Medulla oblongata (tissue), 1 donor: Measurements from ENCODE around the gene ASH1L.
"Not testable (repeated sequence)": the region's sequence is repeated elsewhere in the genome, so short reads cannot be mapped to it uniquely, and the experiment has no call there.

Experiments
- DNase-seq: peaks from one replicate; pipeline ENCODE4 v3.0.0-alpha.2; 2015; ENCODE audit errors: extremely low spot score

The ASH1L gene, protein sequence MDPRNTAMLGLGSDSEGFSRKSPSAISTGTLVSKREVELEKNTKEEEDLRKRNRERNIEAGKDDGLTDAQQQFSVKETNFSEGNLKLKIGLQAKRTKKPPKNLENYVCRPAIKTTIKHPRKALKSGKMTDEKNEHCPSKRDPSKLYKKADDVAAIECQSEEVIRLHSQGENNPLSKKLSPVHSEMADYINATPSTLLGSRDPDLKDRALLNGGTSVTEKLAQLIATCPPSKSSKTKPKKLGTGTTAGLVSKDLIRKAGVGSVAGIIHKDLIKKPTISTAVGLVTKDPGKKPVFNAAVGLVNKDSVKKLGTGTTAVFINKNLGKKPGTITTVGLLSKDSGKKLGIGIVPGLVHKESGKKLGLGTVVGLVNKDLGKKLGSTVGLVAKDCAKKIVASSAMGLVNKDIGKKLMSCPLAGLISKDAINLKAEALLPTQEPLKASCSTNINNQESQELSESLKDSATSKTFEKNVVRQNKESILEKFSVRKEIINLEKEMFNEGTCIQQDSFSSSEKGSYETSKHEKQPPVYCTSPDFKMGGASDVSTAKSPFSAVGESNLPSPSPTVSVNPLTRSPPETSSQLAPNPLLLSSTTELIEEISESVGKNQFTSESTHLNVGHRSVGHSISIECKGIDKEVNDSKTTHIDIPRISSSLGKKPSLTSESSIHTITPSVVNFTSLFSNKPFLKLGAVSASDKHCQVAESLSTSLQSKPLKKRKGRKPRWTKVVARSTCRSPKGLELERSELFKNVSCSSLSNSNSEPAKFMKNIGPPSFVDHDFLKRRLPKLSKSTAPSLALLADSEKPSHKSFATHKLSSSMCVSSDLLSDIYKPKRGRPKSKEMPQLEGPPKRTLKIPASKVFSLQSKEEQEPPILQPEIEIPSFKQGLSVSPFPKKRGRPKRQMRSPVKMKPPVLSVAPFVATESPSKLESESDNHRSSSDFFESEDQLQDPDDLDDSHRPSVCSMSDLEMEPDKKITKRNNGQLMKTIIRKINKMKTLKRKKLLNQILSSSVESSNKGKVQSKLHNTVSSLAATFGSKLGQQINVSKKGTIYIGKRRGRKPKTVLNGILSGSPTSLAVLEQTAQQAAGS (N-terminal part only)

DNA sequence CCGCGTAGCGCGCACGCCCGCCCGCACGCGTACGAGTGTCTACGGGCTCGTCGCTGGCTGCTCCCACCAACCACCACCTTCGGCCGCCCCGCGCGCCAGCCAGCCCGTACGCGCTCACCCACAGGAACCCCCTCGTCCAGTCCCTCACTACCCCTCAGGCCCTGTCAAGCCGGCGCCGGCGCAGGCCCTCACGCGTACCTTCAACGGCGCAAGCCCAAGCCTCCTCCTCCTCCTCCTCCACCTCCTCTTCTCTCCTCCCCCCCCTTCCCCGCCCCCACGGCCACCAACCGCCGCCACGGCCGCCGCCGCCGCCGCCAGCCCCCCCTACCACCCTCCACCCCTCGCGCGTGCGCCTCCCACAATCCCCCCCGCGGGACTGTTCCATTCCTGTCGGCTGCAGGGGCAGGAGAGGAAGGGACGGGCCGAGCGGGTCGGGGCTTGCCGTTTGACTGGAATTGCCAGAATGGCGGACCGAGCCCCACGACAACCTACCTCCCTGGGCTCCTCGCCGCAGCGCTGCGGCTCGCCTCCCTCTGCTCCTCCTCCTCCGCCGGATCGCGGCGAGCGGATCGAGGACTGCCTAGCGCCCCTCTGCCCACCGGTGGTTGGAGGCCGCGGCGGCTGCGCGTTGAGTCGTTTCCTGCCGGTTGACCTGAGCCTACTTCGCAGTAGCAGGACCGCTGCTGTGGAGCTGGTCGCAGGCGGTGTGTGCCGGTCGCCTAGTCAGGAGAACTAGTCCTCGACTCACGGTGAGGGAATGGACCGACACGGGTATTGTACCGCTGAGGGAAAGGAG is at the start of gene ASH1L:
TSS of gene ASH1L (minus strand) at position 223 of the 796 bp plus-strand sequence. CDS start 41,284 bp downstream, outside the sequence.
- DNase-seq: peak; percentile 95

DNA sequence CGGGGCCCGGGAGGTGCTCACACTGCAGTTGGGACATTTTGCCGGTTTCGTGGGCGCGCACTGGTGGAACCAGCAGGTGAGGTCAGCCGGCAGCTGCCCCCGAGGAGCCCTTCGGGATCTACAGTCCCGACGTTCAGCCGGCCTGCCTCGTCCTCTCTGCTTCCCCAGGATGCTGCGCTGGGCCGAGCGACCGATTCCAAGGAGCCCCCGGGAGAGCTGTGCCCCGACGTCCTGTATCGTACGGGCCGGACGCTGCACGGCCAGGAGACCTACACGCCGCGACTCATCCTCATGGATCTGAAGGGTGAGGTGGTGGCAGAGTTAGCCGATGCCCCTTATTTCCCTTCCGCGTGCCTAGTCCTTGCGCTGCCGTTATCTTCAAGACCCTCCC is 47.6 kb upstream of the ASH1L start:
- not testable (repeated sequence) for DNase-seq

DNA sequence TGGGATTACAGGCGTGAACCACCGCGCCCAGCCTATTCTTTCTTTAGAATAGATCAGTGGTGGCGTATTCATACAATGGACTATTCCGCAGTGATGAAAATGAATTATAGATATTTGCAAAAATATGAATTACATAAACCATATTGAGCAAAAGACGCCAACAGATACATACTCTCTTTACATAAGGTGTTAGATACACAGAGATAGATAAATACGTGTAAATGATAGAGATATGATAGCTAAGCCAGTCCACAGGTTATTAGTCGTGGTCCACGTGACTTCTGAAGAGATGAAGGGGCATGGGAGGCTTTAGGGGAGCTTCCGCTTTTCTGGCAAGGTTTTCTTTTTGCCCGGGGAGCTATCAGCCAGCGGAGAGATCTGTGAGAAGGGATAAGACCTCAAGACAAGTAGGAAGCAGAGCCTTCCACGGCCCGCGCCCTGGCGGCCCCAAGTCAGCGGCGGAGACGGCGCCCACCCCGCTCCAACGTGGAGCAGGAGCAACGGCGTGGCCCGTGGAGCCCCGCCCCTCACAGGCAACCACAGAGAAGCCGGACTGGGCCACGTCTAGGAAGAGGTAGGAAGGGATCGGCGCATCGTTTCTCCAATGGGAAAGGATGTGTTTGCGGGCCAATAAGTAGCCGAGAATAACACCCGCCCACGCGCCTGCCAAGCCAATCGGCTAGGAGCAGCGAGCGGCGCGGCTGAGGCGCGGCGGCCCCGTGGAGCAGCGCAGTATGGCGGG is 47.1 kb upstream of the ASH1L start, which contains the start of gene MSTO1:
TSS of gene MSTO1 (plus strand) at position 704 of the 742 bp plus-strand sequence. CDS start at position 735, 31 bp downstream.
- peak; percentile 97 for DNase-seq

DNA sequence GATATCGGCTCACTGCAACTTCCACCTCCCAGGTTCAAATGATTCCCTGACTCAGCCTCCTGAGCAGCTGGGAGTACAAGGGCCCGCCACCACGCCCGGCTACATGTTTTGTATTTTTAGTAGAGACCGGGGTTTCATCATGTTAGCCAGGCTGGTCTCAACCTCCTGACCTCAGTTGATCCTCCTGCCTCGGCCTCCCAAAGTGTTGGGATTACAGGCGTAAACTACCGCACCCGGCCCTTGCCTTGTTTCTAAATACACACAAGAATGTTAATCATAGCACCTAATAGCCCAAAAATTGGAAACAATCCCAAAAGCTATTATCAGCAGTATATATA is 46.3 kb upstream of the ASH1L start:
- DNase-seq: no peak

DNA sequence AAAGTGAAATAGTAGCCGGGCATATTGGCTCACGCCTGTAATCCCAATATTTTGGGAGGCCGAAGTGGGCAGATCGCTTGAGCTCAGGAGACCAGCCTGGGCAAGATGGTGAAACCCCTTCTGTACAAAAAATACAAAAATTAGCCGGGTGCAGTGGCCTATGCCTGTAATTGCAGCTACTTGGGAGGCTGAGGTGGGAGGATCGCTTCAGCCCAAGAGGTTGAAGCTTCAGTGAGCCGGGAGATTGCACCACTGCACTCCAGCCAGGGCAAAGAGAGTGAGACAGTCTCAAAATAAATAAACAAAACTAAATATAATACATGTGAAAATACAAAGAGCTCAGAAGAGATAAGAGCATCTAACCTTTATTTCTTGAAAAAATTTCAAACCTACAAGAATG is 45.1 kb upstream of the ASH1L start:
- DNase-seq: no peak

DNA sequence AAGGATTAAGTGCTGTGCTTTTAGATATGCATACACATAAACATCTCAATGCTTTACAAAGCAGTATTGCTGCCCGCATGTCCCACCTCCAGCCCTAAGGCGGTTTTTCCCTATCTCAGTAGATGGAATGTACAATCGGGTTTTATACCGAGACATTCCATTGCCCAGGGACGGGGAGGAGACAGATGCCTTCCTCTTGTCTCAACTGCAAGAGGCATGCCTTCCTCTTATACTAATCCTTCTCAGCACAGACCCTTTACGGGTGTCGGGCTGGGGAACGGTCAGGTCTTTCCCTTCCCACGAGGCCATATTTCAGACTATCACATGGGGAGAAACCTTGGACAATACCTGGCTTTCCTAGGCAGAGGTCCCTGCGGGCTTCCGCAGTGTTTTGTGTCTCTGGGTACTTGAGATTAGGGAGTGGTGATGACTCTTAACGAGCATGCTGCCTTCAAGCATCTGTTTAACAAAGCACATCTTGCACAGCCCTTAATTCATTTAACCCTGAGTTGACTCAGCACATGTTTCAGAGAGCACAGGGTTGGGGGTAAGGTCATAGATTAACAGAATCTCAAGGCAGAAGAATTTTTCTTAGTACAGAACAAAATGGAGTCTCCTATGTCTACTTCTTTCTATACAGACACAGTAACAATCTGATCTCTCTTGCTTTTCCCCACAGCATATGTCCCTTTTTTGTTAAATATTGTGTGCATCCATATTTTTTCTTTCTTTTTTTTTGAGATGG is 37.4 kb upstream of the ASH1L start:
- not testable (repeated sequence) for DNase-seq

DNA sequence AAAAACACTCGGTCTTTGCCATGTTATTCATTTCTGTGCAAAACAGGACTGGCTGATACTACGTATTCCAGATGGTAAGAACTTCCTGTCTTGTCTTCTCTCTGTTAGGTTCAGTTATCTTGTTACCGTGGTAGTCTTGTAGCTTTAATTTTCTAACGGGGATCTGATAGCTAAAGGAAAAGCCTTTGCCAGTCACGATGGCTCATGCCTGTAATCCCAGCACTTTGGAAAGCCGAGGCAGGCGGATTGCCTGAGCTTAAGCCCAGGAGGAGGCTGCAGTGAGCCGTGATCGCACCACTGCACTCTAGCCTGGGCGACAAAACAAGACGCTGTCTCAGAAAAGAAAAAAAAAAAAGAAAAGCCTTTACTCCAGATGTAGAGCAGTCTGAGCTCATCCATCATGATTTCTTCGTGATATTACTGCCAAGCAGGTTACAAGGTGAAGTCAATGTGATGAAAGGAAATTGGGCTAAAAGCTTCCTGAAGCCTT is 36.3 kb upstream of the ASH1L start:
- DNase-seq: peak; percentile 47

DNA sequence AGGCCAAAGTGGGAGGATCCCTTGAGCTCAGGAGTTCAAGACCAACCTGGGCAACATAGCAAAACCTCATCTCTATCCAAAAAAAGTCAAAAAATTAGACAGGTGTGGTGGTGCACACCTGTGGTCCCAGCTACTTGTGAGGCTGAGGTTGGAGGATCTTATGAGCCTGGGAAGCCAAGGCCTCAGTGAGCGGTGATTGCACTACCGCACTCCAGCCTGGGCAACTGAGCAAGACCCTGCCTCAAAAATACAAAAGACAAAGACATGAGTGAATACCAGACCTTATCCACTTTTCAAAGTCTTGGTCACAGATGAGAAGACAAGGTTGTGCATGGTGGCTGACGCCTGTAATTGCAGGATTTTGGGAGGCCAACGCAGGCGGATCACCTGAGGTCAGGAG is 34.3 kb upstream of the ASH1L start:
- no peak for DNase-seq

DNA sequence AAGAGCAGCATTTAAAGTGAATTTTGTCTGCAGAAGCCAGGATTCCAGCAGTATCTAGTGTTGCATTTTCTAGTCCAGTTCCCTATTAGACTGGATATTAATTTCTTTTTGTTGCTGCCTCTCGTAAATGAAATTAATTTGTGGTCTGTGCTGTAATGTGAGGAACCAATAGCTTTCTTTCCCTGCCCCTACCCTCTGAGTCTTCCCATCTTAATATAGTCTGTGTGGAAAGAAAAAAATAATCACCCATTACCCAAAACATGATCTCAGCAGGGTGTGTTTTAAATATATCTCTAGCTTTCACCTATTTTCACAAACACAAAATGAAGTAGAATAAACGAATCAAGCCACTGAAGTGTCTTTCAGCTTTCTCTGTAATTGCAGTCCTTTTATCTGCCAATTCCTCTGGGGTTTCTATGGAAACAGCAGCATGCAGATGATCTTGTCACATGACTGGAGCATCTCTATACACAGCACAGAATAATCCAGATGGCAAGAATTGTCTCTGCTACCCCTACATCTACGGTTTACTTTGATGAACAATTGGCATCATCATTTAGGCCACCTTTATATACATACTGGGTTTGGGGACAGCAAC is 33.4 kb upstream of the ASH1L start:
- DNase-seq: peak; percentile 36

DNA sequence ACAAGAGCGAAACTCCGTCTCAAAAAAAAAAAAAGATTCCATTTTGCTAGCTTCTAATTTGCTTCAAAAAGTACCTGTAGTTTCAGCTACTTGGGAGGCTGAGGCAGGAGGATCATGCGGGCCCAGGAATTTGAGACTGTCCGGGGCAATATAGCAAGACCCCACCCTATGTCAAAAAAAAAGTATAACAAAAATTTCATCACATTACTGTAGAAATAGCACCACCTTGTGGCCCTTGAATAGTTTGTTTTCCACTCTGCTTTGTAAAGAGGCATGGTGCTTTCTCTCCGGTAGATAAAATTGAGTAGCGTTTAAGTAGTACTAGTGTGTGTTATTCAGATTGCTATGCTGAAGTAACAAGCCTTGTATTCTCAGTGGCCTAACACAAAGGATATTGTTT is 29.2 kb upstream of the ASH1L start:
- DNase-seq: peak; percentile 80

DNA sequence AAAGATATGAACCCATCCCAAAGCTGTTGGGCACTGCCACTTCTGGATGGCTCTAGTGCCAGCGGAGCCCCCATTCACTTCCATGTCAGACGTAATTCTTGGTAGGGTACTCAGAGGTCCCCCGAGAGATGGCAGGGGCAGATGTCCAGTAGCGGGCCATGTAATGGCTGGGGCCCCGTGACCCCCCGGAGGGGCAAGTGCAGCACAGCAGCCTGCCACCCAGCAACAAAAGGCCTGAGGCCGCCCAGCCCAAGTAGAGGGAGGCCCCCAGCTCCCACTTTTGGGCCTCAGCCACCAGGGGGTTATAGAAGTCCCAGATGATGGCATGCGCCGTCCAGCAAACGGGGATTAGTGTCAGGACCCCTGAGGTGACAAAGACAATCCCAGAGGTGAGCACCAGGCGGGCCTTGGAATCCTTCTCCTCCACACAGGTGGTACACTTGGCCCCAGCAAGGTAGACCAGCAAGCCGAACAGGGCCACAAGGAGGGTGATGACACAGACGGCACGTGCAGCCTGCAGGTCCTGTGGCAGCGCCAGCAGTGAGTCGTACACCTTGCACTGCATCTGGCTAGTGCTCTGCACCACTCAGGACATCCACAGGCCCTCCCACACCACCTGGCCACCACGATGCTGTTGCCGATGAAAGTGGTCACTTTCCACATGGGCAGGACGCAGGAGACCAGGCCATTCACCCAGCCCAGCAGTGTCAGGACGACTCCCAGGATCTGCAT is 28.1 kb upstream of the ASH1L start:
- DNase-seq: not testable (repeated sequence)

DNA sequence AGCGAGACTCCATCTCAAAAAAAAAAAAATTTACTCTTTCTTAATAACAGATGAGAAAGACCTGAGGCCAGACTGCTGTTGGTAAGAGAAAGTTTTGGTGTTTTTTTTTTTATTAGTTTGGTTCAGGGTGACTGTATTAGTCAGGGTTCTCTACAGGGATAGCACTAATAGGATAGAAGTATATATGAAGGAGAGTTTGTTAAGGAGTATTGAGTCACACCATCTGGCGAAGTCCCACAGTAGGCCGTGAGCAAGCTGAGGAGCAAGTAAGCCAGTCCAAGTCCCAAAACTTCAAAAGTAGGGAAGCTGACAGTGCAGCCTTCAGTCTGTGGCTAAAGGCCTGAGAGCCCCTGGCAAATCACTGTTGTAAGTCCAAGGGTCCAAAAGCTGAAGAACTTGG is 26.7 kb upstream of the ASH1L start:
- DNase-seq: not testable (repeated sequence)

DNA sequence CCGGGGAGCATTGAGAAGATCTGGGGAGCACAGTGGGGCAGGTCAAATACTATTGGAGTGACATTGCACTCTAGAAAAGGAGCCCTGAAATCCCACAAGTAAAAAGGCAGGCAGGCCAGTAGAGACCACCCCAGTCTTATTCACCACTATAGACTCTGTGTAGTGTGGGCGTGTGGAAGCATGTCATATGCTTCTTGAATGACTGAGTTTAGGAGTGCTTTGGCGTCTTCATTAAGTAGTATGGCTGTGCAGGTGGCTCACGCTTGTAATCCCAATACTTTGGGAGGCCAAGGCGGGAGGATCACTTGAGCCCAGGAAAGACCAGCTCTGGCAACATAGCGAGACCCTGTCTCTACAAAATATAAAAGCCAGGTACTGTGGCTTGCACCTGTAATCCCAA is 21.2 kb upstream of the ASH1L start:
- DNase-seq: not testable (repeated sequence)

DNA sequence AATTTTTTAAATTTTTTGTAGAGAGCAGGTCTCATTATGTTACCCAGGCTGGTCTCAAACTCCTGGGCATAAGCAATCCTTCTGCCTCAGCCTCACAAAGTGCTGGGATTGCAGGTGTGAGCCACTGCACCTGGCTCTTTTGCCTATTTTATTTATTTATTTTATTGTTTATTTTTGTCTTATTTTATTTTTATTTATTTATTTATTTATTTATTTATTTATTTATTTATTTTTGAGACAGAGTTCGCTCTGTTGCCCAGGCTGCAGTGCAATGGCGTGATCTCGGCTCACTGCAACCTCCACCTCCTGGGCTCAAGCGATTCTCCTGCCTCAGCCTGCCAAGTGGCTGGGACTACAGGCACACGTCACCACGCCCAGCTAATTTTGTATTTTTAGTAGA is 13.0 kb upstream of the ASH1L start:
- not testable (repeated sequence) for DNase-seq

DNA sequence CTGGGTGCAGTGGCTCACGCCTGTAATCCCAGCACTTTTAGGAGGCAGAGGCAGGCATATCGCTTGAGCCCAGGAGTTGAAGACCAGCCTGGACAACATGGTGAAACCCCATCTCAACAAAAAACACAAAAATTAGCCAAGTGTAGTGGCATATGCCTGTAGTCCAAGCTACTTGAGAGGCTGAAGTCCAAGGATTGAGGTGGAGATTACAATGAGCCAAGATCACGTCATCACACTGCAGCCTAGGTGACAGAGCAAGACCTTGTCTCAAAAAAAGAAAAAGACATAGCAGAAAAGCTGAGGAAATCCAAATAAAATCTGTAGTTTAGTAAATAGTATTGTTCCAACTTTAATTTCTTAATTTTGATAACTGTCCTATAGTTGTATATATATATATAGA is 11.5 kb upstream of the ASH1L start:
- DNase-seq: no peak

DNA sequence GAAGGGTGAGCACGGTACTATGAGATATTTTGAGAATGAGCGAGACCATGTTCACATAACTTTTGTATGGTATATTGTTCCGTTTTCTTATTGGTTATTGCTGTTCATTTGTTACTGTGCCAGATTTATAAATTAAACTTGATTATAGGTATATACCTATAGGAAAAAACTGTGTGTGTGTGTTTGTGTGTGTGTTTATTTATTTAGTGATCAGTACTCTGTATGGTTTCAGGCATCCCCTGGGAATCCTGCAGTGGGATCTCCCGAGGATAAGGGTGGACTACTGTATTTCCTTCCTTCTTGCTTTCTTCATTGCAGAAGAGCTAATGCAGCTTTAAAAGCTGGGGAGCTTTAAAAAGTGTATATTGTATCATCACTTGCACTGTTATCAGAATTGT is 8.0 kb upstream of the ASH1L start:
- DNase-seq: no peak

DNA sequence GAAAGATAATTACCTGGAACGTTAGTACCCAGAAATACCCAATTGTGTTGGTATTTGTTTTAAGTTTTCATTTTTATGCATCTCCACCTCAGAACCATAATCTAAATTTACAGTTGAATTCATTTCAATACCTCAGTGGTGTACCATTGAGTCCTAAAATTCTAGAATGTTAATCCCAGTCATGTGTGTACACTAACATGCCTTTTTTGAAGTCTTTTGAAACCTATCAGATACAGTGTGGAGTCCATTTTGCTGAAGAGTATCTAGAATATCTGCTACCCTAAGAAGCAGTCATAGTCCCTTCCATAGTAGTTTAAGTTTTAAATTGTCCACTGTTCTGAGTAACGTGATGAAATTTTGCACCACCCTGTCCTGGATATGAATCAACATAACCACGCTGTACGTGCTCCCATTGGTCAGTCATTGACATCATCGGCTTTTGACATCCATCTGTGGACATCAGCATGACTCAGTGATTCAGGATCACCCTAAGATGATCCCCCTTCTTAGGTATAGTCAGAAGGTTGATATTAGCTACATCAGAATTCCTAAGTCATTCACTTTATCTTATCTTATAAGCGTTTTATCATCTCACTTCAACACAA is 7.5 kb upstream of the ASH1L start:
- DNase-seq: no peak

DNA sequence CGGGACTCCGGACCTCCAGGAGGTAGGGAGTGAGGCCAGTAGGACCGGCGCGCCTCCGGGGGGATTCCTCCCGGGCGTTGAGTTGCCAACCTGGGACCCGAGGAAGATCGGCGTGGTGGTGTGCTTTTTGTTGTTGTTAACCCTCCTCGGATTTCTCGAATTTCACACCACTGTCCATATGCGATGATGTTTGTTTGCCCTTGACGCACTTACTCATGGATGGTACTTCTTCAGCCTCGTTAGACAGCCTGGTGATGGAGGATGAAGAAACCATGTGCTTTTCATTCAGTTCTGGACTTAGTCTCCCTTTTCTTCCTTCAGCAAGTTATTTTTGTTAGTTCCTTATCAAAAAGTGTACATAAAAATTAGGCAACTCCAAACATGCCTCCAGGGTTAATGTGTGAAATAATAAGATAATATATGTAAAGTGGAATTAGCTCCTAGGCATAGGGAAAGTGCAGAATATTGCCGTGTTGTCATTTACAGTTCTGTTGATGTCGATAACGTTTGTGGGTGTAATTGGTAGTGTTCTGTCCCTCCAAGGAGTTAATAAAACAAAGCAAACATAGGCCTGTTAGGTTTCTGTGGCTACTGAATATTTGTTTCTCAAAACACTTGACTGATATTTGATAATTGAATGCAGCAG is 897 bp upstream of the ASH1L start:
- peak; percentile 11 for DNase-seq
